GM12892 (cell line): ENCODE data around the gene SLC51A.
"Not testable (repeated sequence)": the region's sequence is repeated elsewhere in the genome, so short reads cannot be mapped to it uniquely, and the experiment has no call there.

Source experiments
- DNase-seq: peaks from one replicate; pipeline ENCODE4 v3.0.0; 2011; ENCODE audit not compliant: insufficient read length
- FAIRE-seq: peaks from 2 replicates; lab custom pipeline; 2011; peaks lifted over from hg19 to GRCh38; lab: Jason Lieb, UNC
- POLR2A ChIP-seq: IDR thresholded peaks from 2 replicates; pipeline ENCODE4 v1.6.1; 2011; ENCODE audit warnings: low read depth, low read length, control low read depth
- POLR2AphosphoS5 ChIP-seq: IDR thresholded peaks from 2 replicates; pipeline ENCODE4 v1.6.1; 2011; ENCODE audit warnings: low read depth, low read length, control low read depth
- TAF1 ChIP-seq: IDR thresholded peaks from 2 replicates; pipeline ENCODE4 v1.6.1; 2011; ENCODE audit warnings: low read depth, mild to moderate bottlenecking, control low read depth, low read length, borderline replicate concordance

The SLC51A gene

DNA sequence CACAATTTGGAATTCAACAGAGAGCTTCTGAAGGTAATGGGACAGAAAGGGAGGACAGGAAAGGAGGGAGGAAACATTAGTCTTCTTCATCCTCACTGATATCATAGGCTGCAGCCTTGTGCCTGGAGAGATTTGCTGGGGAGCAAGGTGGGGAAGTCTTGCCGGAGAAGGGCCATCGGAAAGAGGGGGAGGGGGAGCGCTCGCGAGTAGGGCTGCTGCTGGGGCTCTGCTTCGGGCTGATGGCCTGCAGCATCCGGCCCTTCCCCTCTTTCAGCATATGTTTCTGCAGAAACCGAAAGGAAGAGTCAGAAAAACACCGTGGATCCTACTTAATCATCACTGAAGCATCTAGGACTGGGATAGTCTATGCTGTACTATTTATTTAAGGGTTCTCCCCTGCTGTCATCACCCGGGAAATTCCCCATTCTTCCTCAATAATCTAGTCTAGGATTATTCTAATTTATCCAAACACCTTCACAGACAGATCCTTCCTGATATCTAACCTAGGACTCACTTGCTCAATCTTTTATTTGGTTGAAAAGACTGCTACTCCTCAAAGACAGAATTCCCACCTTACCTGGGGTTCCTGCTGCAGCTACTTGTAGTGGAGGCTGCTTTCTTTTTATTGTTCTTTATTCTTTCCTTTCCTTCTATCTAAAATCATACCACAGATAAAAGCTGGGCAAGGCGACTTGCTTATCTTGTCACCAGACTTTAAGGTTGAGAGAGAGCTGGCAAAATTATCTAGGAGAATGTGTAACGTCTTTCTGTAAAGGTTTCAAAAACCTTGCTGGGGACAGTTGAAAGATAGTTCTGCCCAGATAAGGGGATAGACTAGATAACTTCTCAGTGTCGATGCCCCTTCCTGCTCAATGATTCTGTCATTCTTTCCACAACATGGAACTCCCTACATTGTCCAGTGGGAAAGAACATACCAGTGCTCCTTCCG, 22.6 kb downstream of the SLC51A start:
- no peak for DNase-seq
- no peak for TF ChIP-seq TAF1
- no peak for TF ChIP-seq POLR2A
- TF ChIP-seq POLR2AphosphoS5: no peak
- FAIRE-seq: no peak

- TF ChIP-seq POLR2A (no peak), TAF1 (no peak), POLR2AphosphoS5 (no peak)
- DNase-seq (no peak), FAIRE-seq (no peak)
Measured at GRCh38 chr3:196240424-196240823, 24.1 kb downstream of the SLC51A start.

DNA sequence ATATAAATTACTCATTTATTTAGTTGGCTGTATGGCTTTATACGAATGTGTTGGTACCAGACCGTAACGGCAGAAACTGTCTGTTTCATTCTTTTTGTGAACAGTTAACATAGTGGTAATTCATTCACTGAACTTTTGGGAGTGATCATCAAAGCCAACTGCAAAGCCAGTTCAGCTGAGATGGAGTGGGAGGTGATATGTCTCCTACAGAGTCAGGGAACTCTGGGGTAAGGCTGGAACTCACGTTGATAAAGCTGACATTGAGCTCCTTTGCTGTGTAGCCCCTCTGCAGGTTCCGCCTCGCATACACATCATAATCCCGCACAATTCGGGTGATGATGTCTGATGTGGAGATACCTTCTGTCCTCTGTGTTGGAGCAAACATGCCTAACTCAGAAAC, 25.4 kb downstream of the SLC51A start:
- TF ChIP-seq TAF1 (no peak), POLR2A (no peak), POLR2AphosphoS5 (no peak)
- FAIRE-seq (no peak), DNase-seq (no peak)

- not testable (repeated sequence) for DNase-seq
Measured at GRCh38 chr3:196244166-196244565, 27.8 kb downstream of the SLC51A start.

DNA sequence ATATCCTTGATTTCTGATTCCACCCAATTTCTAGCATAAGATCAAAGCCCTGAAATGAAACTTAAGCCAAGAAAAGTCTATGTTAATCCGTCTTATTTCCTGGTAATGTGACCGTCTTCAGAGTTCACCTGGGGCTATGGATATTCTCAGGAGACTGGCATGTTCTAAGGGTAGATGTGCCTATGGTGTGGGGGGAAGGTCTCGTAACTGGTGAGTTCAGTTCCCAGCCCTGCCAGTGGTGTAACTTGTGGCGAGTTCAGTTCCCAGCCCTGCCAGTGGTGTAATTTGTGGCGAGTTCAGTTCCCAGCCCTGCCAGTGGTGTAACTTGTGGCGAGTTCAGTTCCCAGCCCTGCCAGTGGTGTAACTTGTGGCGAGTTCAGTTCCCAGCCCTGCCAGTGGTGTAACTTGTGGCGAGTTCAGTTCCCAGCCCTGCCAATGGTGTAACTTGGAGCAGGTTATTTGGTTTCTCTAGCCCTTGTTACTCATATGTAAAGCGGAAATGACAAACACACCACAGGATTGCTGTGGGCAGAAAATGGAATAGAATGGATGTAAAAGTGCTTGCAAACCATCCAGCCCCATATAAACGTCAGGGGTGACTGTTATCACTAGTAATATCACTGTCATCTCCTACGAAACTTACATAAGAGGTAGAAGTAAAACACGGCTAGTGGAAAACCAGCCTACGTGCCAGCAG, 30.4 kb downstream of the SLC51A start:
- DNase-seq (no peak), FAIRE-seq (no peak)
- no peak for TF ChIP-seq POLR2AphosphoS5
- TF ChIP-seq TAF1: no peak
- TF ChIP-seq POLR2A: no peak

More at GRCh38 chr3:196244166-196244565, 27.8 kb downstream of the SLC51A start:
- FAIRE-seq: not testable (repeated sequence)

DNA sequence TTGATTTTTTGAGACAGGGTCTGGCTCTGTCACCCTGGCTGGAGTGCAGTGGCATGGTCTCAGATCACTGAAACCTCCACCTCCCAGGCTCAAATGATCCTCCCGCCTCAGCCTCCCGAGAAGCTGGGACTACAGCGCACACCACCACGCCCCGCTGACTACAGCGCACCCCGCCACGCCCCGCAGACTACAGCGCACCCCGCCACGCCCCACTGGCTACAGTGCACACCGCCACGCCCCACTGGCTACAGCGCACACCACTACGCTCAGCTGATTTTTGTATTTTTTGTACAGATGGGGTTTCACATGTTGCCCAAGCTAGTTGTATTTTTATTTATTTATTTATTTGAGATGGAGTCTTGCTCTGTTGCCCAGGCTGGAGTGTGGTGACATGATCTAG, 35.6 kb downstream of the SLC51A start:
- TF ChIP-seq POLR2AphosphoS5 (no peak), TAF1 (no peak), POLR2A (no peak)
- FAIRE-seq (no peak), DNase-seq (no peak)

- no peak for TF ChIP-seq TAF1
- no peak for TF ChIP-seq POLR2AphosphoS5
- TF ChIP-seq POLR2A: no peak
- FAIRE-seq (no peak), DNase-seq (no peak)
Measured at GRCh38 chr3:196254376-196255283, 38.3 kb downstream of the SLC51A start.

DNA sequence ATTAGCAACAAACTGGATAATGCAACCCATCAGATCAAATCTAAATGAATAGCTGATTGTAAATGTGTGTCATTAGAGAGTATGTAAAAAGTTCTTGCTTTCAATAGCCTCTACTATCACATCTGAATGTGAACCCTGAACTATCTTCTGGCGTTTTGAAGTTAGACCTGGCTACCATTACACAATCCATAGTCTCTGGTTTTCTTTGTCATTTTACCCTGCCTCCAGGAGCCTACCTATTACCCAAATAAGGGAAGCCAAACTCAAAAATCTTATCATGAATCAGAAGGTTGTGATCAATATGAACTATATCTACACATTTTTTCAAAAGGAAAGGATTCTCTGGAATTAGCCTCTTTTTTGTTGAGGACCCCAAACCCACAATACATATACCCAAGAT, 39.4 kb downstream of the SLC51A start:
- FAIRE-seq (no peak), DNase-seq (no peak)
- no peak for TF ChIP-seq POLR2AphosphoS5
- no peak for TF ChIP-seq TAF1
- no peak for TF ChIP-seq POLR2A

DNA sequence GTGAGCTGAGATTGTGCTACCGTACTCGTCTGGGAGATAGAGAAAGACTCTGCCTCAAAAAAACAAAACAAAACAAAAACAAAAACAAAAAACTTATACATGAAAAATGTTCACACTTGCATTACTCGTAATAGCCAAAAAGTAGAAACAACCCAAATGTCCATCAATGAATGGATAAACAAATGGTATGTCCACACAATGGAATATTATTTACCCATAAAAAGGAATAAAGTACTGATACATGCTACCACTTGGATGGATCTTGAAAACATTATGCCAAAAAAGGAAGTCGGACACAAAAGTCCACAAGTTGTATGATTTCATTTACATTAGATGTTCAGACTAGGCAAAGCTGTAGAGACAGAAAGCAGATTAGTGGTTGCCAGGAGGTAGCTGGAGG, 44.5 kb downstream of the SLC51A start:
- no peak for TF ChIP-seq POLR2AphosphoS5
- no peak for TF ChIP-seq TAF1
- TF ChIP-seq POLR2A: no peak
- DNase-seq (no peak), FAIRE-seq (no peak)

- DNase-seq: no peak
- FAIRE-seq: no peak
- no peak for TF ChIP-seq POLR2AphosphoS5
- no peak for TF ChIP-seq TAF1
- no peak for TF ChIP-seq POLR2A
Measured at GRCh38 chr3:196263819-196264218, 47.5 kb downstream of the SLC51A start.
